Stimulated activated CD8-positive, alpha-beta memory T cell treated with anti-CD3 and anti-CD28 coated beads, Interleukin-15, amount 100 ng/mL, for 48 hours (primary cell): ENCODE data around the gene OR2T35.

Experiments
- DNase-seq, 2 donors: peaks; one replicate each; pipeline ENCODE4 v3.0.0-alpha.2; 2020; ENCODE audit warnings: low read depth in 2 of 2

Gene OR2T35

DNA sequence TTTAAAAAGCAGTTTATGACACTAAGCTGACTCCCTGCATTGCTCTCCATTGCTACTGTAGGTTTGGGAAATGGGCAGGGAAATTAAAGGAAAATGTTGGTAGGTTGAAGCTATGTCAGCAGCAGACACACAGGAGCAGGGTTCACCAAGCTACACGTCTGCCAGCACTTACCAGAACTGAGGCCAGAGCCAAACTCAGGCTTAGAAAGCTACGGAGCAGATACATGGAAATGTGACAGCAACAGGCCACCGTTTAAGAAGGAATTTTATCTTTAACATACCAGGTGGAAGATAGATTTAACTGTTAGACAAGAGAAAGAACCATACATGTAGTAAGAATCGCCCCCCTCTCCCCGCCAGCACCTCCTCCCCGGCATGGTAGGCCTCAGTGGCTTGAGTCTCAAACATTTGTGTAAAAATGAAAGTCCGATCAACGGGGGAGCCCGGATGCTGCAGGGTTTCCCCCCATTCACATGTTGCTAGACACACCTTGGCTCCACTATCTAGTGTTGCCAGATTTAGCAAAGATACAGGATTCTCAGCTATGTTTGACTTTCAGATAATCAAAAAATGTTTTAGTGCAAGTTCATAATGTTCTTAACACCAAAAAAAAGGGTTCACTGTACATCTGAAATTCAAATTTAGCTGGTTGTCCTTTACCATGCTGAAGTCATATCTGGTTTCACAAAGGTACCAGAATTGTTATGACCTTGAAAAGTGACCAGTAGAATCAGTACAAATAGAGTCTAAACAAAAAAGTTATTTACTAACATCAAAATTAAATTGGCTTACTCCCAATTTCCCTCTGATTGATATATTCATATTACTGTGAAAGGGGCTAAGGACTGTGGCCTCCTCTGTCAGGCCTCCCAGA, 16.9 kb downstream of the OR2T35 start:
- DNase-seq = no peak

DNA sequence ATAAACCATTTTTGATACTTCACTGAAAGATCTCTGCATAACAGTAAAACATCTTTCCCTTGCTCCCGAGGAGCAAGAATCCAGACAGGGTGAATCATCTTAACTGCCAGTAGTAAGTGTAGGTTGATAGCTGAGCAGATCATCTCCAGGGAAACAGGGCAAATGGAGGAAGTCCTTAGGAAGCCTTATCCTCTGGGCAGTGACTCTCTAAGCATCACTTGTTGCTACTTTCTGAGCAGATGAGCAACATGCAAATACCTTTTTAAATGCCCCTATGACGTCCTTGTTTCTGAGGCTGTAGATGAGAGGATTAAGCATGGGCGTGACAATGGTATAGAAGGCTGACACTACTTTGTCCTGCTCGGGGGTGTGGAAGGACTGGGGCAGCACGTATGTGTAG, 19.1 kb downstream of the OR2T35 start:
- no peak for DNase-seq

DNA sequence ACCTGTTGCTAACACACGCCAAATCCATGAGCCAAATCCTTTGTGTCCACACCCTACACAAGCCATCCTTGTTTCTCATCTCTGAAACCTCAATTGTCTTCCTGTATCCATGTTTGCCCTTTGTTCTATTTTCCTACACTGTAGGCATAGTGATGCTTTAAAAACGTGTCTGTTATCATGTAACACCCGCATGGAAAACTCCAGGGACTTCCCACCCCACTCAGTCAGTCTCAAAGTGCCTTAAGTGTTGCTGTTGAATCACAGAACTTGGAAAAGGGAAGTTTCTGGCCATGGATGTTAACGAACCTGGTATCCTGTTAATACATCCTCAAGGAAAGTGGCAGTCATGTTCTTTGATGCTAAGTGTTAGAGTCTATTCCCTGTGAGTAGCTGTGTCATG, 19.9 kb downstream of the OR2T35 start:
- DNase-seq = no peak

DNA sequence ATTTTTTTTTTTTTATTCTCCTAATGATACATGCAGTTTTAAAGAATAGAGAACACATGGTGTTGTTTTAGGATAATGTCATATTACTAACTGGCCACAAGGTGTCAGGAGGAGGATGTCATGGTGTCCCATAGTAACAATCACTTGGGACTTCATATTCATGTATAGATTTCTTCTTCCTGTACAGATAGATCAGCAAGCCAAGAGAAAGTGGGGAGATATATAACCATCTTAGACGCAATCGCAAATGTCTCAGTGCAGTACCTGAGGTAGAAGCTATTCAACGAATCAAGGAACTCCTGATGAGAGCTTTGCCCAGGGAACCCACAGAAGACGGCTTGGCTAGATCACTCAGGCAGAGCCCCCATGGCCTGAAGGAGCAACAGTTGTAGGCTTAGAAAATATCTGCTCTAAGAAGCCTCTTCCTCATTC, 22.5 kb downstream of the OR2T35 start:
- DNase-seq = no peak

DNA sequence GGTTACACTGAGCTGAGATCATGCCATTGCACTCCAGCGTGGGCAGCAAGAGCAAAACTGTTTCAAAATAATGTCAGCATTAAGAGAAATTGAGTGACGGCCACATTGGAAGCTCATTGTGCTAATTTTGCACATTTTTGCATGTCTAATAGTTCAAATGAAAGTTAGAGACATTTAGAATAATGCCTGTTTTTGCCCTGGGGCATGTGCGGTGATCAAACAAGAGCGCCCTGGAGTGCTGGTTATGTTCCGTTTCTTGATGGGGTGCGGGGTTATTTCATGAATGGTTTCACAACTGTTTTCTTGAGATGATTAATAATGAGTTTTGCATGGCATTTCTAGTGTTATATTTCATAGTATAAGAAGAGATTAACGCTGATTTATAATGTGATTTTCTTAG, 23.3 kb downstream of the OR2T35 start:
- no peak for DNase-seq

DNA sequence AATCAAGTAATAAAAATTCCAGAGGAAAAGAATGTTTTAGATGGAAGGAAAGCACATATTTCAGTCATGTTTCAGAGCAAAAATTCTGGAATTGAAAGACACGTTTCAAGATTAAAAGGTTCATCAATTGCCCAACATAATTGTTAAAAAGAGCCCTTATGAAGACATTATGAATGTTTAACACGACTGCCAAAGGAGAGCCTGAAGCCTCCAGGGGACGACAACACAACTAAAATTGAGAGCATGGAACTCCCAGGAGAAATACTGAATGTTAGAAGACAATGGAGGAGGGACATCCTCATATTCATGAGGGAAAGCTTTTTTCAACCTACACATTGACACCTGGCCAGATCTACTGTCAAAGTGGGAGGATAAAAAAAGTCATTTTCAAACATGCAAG, 26.2 kb downstream of the OR2T35 start:
- DNase-seq = peak; percentile 21 to 27

DNA sequence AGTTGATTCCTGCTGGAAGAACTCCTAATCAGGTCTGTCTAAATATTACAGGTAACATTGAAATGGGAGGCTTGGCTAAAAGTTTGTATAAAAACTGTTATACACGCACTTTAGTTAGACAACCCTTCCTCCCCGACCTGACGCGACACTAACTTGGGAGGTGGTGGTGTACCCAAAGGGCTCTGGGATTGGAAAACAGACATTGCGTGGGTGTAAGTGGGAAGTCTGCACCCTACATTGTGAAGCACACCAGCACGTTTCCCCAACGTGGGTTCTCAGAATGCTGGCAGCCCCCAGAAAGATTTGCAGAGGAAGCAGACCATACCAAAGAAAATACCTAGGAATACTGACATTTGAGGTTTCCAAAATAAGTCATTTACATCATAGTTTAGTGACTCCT, 27.0 kb downstream of the OR2T35 start:
- no peak for DNase-seq

DNA sequence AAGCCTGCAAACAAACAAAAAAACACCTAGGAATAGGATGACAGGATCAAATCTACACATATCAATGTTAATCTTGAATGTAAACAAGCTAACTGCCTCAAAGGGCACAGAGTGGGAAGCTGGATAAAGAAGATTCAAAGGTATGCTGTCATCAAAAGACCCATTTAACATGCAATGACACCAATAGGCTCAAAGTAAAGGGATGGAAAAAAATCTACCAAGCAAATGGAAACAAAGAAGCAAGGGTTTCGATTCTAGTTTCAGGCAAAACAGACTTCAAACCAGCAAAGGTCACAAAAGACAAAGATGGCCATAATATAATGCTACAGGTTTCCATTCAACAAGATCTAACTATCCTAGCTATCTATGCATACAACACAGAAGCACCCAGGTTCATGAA, 31.3 kb downstream of the OR2T35 start:
- DNase-seq = no peak

DNA sequence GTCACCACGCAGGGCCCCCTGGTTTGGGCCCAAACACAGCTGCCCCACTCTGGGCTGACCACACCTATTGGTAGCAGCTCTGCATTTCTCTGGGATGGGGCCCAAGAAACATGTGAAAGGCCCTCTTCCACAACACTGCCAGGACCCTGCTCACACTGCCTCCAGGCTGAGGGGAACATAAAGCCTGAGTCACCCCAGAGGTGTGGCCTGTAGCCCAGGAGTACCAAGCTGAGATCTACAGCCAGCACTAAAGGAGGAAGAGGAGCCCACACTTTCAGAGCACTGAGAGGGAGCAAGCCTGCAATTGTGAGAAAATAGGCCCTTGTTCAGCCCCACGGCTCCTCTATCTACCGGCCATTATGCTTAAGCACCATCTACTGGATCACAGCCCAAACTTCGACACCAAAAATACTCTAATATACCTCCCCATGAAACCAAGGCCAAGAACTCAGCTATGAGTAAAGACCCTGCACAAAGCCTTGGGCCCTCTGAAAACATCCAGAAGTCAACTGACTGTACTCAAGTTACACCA, 33.1 kb downstream of the OR2T35 start:
- DNase-seq = peak; percentile 13 to 21

DNA sequence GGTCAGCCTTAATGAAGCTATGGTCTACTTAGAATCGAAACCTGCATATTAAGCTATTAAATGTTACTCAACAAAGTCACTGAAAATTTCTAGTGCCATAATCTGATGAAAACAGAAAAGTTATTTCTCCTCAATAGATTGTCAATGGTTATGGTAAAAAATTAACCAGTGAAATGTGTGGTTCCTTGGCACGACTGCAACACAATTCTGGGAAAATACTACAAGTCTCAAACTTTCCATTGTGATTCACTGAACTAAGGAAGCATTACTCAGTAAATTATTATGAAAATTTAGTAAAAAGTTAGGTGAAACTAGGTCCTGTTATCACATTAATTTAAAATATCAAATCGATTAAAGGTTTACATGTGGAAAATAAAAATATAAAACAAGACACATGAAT, 34.8 kb downstream of the OR2T35 start:
- DNase-seq = no peak

DNA sequence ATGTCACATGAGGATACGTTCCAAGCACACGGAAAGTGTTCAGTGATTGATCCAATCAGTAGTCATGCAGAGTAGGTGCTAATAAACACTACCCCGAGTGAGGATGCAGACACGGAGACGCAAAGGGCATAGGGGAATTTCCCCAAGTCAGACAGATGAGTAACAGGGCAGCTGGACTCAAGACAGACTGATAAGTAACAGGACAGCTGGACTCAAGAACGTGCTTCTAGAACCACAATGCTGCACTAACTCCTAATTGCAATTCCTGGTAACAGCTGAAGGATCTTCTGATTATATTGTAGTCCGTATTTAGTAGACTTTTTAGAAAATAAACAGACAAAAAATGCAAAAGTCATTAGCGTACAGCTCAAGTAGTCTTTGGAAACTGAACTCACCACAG, 45.7 kb downstream of the OR2T35 start:
- DNase-seq = no peak

DNA sequence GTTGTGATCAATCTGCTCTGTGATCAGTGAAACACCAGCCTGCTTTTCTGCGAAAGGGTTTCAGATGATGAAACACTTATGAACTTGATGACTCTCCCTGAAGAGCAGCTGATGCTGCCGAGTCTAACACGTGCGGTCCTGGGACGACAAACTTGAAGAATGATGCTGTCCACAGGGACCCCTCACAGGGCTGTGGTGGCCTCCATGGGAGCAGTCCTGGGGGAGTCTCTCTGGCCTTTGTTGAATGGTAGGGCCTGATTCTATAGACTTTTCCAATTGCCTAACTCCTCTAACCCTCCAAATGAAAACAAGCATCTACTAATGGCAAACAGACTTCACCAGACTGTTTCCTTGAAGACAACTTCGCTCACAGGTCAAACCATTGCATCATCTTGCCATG, 47.5 kb downstream of the OR2T35 start, which contains the start of gene OR2T10:
Gene OR2T10, minus strand, starts transcription at position 112 of the 400 bp plus-strand sequence. CDS start 3,932 bp downstream, outside the sequence.
- DNase-seq = no peak

DNA sequence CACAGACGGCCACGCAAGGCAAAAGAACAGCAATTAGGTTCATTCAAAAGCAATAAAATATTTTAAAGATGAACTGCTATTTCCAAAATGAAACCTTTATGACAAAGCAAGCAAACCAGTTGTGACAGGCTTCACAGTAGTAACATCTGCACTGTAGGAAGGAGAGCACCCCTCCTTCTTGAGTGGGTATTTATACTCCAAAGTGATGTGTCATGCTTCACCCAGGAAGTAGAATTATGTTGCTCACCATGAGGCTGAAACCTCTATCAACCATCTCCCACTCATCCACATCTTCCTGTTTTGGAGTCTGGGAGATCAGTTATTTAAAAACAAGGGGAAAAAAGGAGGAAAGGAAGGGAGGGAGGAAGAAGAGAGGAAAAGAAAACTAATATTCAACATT, 48.5 kb downstream of the OR2T35 start:
- DNase-seq = no peak

DNA sequence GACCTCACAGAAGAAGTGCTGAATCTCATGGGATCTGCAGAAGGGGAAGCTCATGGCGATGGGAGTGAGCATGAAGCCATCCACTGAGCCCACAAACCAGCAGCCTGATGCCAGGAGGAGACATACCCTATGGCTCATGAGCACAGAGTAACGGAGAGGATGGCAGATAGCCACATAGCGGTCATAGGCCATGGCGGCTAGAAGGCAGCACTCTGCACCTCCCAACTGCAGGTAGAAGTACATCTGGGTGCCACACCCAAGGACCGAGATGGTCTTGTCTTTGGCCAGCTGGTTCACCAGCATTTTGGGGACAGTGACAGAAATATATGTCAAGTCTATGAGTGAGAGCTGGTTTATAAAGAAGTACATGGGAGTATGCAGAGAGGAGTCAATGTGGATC, 51.9 kb downstream of the OR2T35 start:
- DNase-seq = no peak

DNA sequence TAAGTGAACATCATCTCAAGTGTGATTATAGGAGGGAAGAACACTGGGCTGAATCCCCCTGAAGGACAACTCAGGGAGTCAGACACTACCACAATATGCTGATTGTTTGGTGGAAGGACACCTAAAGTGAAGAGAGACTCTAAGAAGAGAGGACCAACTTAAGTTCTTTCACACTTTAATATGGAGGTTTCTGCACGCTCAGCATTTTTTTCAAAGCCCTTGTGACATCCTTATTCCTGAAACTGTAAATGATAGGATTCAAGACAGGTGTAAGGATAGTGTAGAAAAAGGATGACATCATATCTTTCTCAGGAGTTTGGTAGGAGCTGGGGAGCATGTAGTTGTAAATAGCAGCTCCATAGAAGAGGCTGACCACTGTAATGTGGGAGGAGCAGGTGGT, 52.4 kb downstream of the OR2T35 start:
- DNase-seq = no peak

DNA sequence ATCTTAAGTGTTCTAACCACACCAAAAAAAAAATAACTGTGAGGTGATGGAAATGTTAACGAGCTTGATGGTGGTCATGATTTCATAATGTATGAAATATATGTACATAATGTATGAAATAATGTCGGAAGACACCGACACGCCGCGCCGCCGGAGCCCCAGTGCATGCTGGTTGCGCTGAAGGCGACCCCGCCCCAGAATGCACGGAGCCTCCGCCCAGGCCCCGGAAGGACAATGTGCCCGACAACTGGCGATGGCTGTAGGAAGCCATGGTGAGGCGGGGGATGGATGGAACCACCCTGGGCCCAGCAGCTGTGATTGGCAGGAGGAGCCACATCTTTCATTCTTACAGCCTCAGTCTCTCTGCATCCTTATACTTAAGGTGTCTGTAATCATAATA, 55.0 kb downstream of the OR2T35 start:
- DNase-seq = no peak

DNA sequence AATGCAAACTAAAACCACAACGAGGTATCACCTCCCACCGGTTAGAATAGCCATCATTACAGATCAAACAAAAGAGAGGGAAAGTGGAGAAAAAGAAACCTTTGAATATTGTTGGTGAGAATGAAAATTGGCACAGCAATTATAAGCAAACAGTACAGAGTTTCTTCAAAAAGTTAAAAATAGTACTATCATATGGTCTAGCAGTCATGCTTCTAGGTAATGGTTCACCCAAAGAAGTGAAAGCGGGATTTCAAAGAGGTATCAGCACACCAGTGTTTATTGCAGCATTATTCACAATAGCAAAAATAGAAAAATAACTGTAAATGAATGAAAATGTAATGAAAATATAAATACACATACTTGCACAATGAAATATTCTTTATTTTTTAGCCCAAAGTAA, 55.7 kb downstream of the OR2T35 start:
- DNase-seq = no peak
